ENCODE measurements around the gene ERG. TPM values are rescaled to one million over a fixed set of nuclear protein-coding genes. Genes with fewer than 3 reads are reported as not detected.

The ERG gene
- total and polyA plus RNA-seq, 8 donors, result 1.7 to 4.6 (median 2.6) TPM

GRCh38 chr21:38356883-38357625 lies 141.2 kb downstream of the ERG start:
- DNase-seq (no peak), FAIRE-seq (no peak), ATAC-seq (no peak)
- Histone ChIP-seq H3K4me3 (no peak overlapping the region), H3K27ac (no peak overlapping the region), H3K4me1 (peaks cover 0 to 5% (median 0%) of the 10 kb centered on the region in 3 donors), H3K36me3 (no peaks in the 10 kb centered on the region), H3K27me3 (no peaks in the 10 kb centered on the region), H3K9me3 (no peaks in the 10 kb centered on the region)
- intact Hi-C loops (cut with DNase I), result loop anchor here in 2 of 3 donors (5.0 to 10.0 kb wide), 4 partner anchors 132 to 642 kb away; no protein-coding TSS in a partner anchor
- no peak for TF ChIP-seq CTCF (IDR thresholded peaks at IDR 0.05)
- WGBS, 2 donors, result 60 to 67% methylated on average over 14 of the region's 14 CpGs

GRCh38 chr21:38355992-38356781 lies 142.1 kb downstream of the ERG start:
- intact Hi-C loops (cut with DNase I), result loop anchor here in 2 of 3 donors (5.0 to 10.0 kb wide), 4 partner anchors 131 to 641 kb away; no protein-coding TSS in a partner anchor
- Histone ChIP-seq H3K4me1 (peaks cover 0 to 8% (median 0%) of the 10 kb centered on the region in 3 donors), H3K27me3 (no peaks in the 10 kb centered on the region), H3K9me3 (no peaks in the 10 kb centered on the region), H3K4me3 (no peak overlapping the region), H3K36me3 (no peaks in the 10 kb centered on the region), H3K27ac (no peak overlapping the region)
- FAIRE-seq (no peak), DNase-seq (peak; percentile 59 to 94 (median 84)), ATAC-seq (peak; percentile 92 to 94 (median 93))
- peak; percentile 81 to 92 (median 90) for TF ChIP-seq CTCF (IDR thresholded peaks at IDR 0.05)
- WGBS, 2 donors, result 6% methylated on average over 20 of the region's 20 CpGs

- FAIRE-seq (no peak), DNase-seq (no peak), ATAC-seq (no peak)
- intact Hi-C loops (cut with DNase I), result loop anchor here in 2 of 3 donors (5.0 to 10.0 kb wide), 4 partner anchors 131 to 641 kb away; no protein-coding TSS in a partner anchor
- Histone ChIP-seq H3K27ac (no peak overlapping the region), H3K4me3 (no peak overlapping the region), H3K4me1 (peaks cover 0 to 8% (median 0%) of the 10 kb centered on the region in 3 donors), H3K27me3 (no peaks in the 10 kb centered on the region), H3K9me3 (no peaks in the 10 kb centered on the region), H3K36me3 (no peaks in the 10 kb centered on the region)
- TF ChIP-seq CTCF (IDR thresholded peaks at IDR 0.05), result no peak
- WGBS, 2 donors, result 81 to 94% methylated on average over 4 of the region's 4 CpGs
Measured at GRCh38 chr21:38355353-38355752, 142.9 kb downstream of the ERG start.

- H3K4me3 ChIP-seq, result no peak overlapping the region
- H3K27ac ChIP-seq, result no peak overlapping the region
- TF ChIP-seq CTCF (IDR thresholded peaks at IDR 0.05), result no peak
- no peak for ATAC-seq
- WGBS, 2 donors, result 56 to 58% methylated on average over 2 of the region's 2 CpGs
- H3K27me3 ChIP-seq, result no peaks in the 10 kb centered on the region
- intact Hi-C loops (cut with DNase I), result loop anchor here in 2 of 3 donors (5.0 to 10.0 kb wide), 4 partner anchors 130 to 640 kb away; no protein-coding TSS in a partner anchor
- DNase-seq, result no peak
- no peaks in the 10 kb centered on the region for H3K36me3 ChIP-seq
- no peaks in the 10 kb centered on the region for H3K9me3 ChIP-seq
- no peak for FAIRE-seq
- peaks cover 0 to 8% (median 0%) of the 10 kb centered on the region in 3 donors for H3K4me1 ChIP-seq
Measured at GRCh38 chr21:38354746-38355145, 143.5 kb downstream of the ERG start.

Data from pancreas (tissue), 10 donors.